ENCODE measurements around the gene FSCB.

- TF ChIP-seq EZH2phosphoT487 (IDR thresholded peaks at IDR 0.05; ENCODE audit: insufficient read depth, low read depth), result no peak
- no peak for TF ChIP-seq EZH2 (IDR thresholded peaks at IDR 0.05; ENCODE audit: insufficient read depth, poor library complexity, severe bottlenecking)
Measured at GRCh38 chr14:44530475-44530874, 23.4 kb upstream of the FSCB start.

Data from GM23248 (cell line).